WTC11 (cell line): ENCODE data around the gene CBFA2T2. TPM values are rescaled to one million over a fixed set of nuclear protein-coding genes. Genes with fewer than 3 reads are reported as not detected.

Experiments used
- ATF1 ChIP-seq: sonication (generic); formaldehyde crosslinking; IDR thresholded peaks from 2 replicates; pipeline ENCODE4 v1.8.1; 2023; ENCODE audit warnings: mild to moderate bottlenecking, moderate library complexity, missing genetic modification reagents
- CBFB ChIP-seq: sonication (generic); formaldehyde crosslinking; IDR thresholded peaks from 2 replicates; pipeline ENCODE4 v1.8.1; 2022; ENCODE audit warnings: mild to moderate bottlenecking, low read depth, missing genetic modification reagents
- ELF4 ChIP-seq: sonication (generic); formaldehyde crosslinking; IDR thresholded peaks from 2 replicates; pipeline ENCODE4 v1.8.1; 2022; ENCODE audit warnings: low read depth, mild to moderate bottlenecking, moderate library complexity, missing genetic modification reagents
- EMX1 ChIP-seq: fragments of 250-450 bp; sonication (Bioruptor Pico); IDR thresholded peaks from 2 replicates; pipeline ENCODE4 v1.8.0; 2021; ENCODE audit warnings: mild to moderate bottlenecking
- ETV6 ChIP-seq: sonication (generic); formaldehyde crosslinking; IDR thresholded peaks from 2 replicates; pipeline ENCODE4 v1.8.1; 2022; ENCODE audit warnings: mild to moderate bottlenecking, missing genetic modification reagents
- FOXJ3 ChIP-seq: sonication (generic); formaldehyde crosslinking; IDR thresholded peaks from 2 replicates; pipeline ENCODE4 v1.9.0; 2021; ENCODE audit warnings: missing genetic modification reagents, mild to moderate bottlenecking, borderline replicate concordance
- FOXK1 ChIP-seq: sonication (generic); formaldehyde crosslinking; IDR thresholded peaks from 2 replicates; pipeline ENCODE4 v1.8.0; 2022; ENCODE audit warnings: mild to moderate bottlenecking, moderate library complexity, missing genetic modification reagents
- GABPB1 ChIP-seq: sonication (generic); formaldehyde crosslinking; IDR thresholded peaks from 2 replicates; pipeline ENCODE4 v1.8.1; 2023; ENCODE audit warnings: mild to moderate bottlenecking, missing genetic modification reagents
- GRHL2 ChIP-seq: fragments of 250-450 bp; sonication (Bioruptor Pico); IDR thresholded peaks from 2 replicates; pipeline ENCODE4 v1.8.0; 2022; ENCODE audit warnings: mild to moderate bottlenecking, moderate library complexity; ENCODE audit not compliant: insufficient replicate concordance, severe bottlenecking
- GTF2I ChIP-seq: fragments of 250-450 bp; sonication (Bioruptor Pico); conservative IDR thresholded peaks from 2 replicates; pipeline ENCODE4 v1.4.0; 2021; ENCODE audit warnings: mild to moderate bottlenecking
- JAZF1 ChIP-seq: fragments of 250-450 bp; sonication (Bioruptor Pico); IDR thresholded peaks from 2 replicates; pipeline ENCODE4 v1.9.0; 2021; ENCODE audit warnings: moderate library complexity, mild to moderate bottlenecking, inconsistent platforms
- NFATC4 ChIP-seq: fragments of 250-450 bp; sonication (Bioruptor Pico); IDR thresholded peaks from 2 replicates; pipeline ENCODE4 v1.9.0; 2021; ENCODE audit warnings: mild to moderate bottlenecking
- NR1H2 ChIP-seq: sonication (generic); formaldehyde crosslinking; IDR thresholded peaks from 2 replicates; pipeline ENCODE4 v1.9.0; 2021; ENCODE audit warnings: mild to moderate bottlenecking, moderate library complexity, missing genetic modification reagents
- NR2C2 ChIP-seq: sonication (generic); formaldehyde crosslinking; IDR thresholded peaks from 2 replicates; pipeline ENCODE4 v1.8.0; 2022; ENCODE audit warnings: mild to moderate bottlenecking, missing genetic modification reagents
- SMAD3 ChIP-seq: sonication (generic); formaldehyde crosslinking; IDR thresholded peaks from 2 replicates; pipeline ENCODE4 v1.8.0; 2022; ENCODE audit warnings: missing genetic modification reagents, mild to moderate bottlenecking, borderline replicate concordance
- SP1 ChIP-seq: sonication (generic); formaldehyde crosslinking; conservative IDR thresholded peaks from 2 replicates; pipeline ENCODE4 v1.8.1; 2022; ENCODE audit warnings: missing genetic modification reagents
- TCF7 ChIP-seq: sonication (generic); formaldehyde crosslinking; IDR thresholded peaks from 2 replicates; pipeline ENCODE4 v1.8.0; 2022; ENCODE audit warnings: mild to moderate bottlenecking, low read depth, missing genetic modification reagents, moderate library complexity
- TEAD1 ChIP-seq: sonication (generic); formaldehyde crosslinking; IDR thresholded peaks from 2 replicates; pipeline ENCODE4 v1.8.0; 2022; ENCODE audit warnings: mild to moderate bottlenecking, missing genetic modification reagents
- ZNF138 ChIP-seq: sonication (generic); formaldehyde crosslinking; conservative IDR thresholded peaks from 2 replicates; pipeline ENCODE4 v1.8.1; 2022; ENCODE audit warnings: mild to moderate bottlenecking, moderate library complexity, missing genetic modification reagents
- ZNF232 ChIP-seq: sonication (generic); formaldehyde crosslinking; IDR thresholded peaks from 2 replicates; pipeline ENCODE4 v1.8.0; 2022; ENCODE audit warnings: mild to moderate bottlenecking, missing genetic modification reagents
- ZNF263 ChIP-seq: sonication (generic); formaldehyde crosslinking; IDR thresholded peaks from 2 replicates; pipeline ENCODE4 v1.8.1; 2022; ENCODE audit warnings: low read depth, mild to moderate bottlenecking, moderate library complexity, missing genetic modification reagents
- ZNF396 ChIP-seq: fragments of 250-450 bp; sonication (Bioruptor Pico); IDR thresholded peaks from 2 replicates; pipeline ENCODE4 v1.8.0; 2021; ENCODE audit warnings: mild to moderate bottlenecking, moderate library complexity, borderline replicate concordance
- ZNF416 ChIP-seq: fragments of 250-450 bp; sonication (Bioruptor Pico); IDR thresholded peaks from 2 replicates; pipeline ENCODE4 v1.9.0; 2021; ENCODE audit warnings: mild to moderate bottlenecking, inconsistent platforms
- ZNF671 ChIP-seq: fragments of 250-450 bp; sonication (Bioruptor Pico); IDR thresholded peaks from 2 replicates; pipeline ENCODE4 v1.8.0; 2021; ENCODE audit warnings: mild to moderate bottlenecking
- total RNA-seq: library from RNA; stranded (reverse); gene quantifications from 3 replicates; pipeline ENCODE4 v1.2.3, GENCODE V29; 2021
- TF ChIP-seq, protein P1 (sequence below): sonication (generic); formaldehyde crosslinking; IDR thresholded peaks from 2 replicates; pipeline ENCODE4 v1.8.1; 2022; ENCODE audit warnings: low read depth, mild to moderate bottlenecking, moderate library complexity, missing genetic modification reagents, borderline replicate concordance
- TF ChIP-seq, protein P2 (sequence below): sonication (generic); formaldehyde crosslinking; IDR thresholded peaks from 2 replicates; pipeline ENCODE4 v1.8.1; 2023; ENCODE audit warnings: mild to moderate bottlenecking, moderate library complexity, missing genetic modification reagents
- TF ChIP-seq, protein P3 (sequence below): fragments of 250-450 bp; sonication (Bioruptor Pico); IDR thresholded peaks from 2 replicates; pipeline ENCODE4 v1.9.0; 2021; ENCODE audit warnings: mild to moderate bottlenecking
- TF ChIP-seq, protein P4 (sequence below): sonication (generic); formaldehyde crosslinking; IDR thresholded peaks from 2 replicates; pipeline ENCODE4 v1.8.1; 2022; ENCODE audit warnings: mild to moderate bottlenecking, moderate library complexity, missing genetic modification reagents
- TF ChIP-seq, protein P5 (sequence below): sonication (generic); formaldehyde crosslinking; IDR thresholded peaks from 2 replicates; pipeline ENCODE4 v1.8.0; 2022; ENCODE audit warnings: mild to moderate bottlenecking, missing genetic modification reagents
- TF ChIP-seq, protein P6 (sequence below): sonication (generic); formaldehyde crosslinking; IDR thresholded peaks from 2 replicates; pipeline ENCODE4 v1.8.1; 2023; ENCODE audit warnings: mild to moderate bottlenecking, missing genetic modification reagents, borderline replicate concordance
- TF ChIP-seq, protein P7 (sequence below): fragments of 250-450 bp; sonication (Bioruptor Pico); IDR thresholded peaks from 2 replicates; pipeline ENCODE4 v1.8.0; 2021; ENCODE audit warnings: mild to moderate bottlenecking

CBFA2T2 gene
- total RNA-seq, 1 experiment from 2014 or later: 22.1 TPM

DNA sequence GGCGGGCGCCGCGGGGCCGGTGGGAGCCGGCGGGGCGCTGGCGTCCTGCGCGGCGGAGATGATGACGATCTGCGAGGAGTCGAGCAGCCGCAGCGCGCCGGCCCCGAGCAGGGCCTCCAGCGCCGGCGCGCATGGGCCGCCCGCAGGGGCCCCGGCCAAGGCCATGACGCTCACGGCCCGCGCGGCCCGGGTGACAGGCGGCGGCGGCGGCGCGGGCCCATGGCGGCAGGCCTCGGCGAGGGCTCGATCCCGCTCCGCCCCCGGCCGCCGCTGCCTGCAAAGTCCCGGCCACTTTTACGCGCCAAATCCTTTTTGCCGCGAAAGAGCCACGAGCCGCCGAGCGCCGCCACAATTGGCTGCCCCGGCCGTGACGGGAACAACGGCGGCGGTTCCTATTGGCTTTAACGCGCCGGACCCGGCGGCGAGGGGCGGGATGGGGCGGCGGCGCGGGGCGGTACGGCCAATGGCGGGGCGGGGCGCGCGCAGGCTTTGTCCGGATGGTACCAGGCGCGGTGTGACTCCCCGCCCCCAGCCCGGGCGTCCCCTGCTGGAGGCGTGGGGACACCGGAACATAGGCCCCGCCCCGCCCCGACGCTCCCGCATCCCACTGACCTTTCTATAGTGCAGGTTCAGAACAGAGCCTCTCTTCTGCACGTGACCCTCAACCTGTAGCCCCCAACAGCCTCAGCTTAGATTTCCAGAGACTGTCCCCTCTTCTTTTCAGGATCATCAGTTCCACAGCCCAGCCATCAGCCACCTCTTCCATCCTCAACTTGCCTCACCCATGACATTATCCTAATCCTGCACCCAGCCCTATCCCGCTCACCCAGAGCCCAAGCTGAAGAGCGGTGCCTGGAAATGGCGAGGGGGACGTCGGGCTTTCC lies 196.4 kb downstream of the CBFA2T2 start, which contains the start of gene E2F1 (continued):
- TF ChIP-seq, protein P1, sequence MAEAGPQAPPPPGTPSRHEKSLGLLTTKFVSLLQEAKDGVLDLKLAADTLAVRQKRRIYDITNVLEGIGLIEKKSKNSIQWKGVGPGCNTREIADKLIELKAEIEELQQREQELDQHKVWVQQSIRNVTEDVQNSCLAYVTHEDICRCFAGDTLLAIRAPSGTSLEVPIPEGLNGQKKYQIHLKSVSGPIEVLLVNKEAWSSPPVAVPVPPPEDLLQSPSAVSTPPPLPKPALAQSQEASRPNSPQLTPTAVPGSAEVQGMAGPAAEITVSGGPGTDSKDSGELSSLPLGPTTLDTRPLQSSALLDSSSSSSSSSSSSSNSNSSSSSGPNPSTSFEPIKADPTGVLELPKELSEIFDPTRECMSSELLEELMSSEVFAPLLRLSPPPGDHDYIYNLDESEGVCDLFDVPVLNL (CRISPR knock-in tag): peak; percentile 72; the same call in 1 of the 2 replicates
- TF ChIP-seq ZNF263 (CRISPR knock-in tag): no peak
- no peak for TF ChIP-seq TCF7 (CRISPR knock-in tag)
- TF ChIP-seq, protein P2, sequence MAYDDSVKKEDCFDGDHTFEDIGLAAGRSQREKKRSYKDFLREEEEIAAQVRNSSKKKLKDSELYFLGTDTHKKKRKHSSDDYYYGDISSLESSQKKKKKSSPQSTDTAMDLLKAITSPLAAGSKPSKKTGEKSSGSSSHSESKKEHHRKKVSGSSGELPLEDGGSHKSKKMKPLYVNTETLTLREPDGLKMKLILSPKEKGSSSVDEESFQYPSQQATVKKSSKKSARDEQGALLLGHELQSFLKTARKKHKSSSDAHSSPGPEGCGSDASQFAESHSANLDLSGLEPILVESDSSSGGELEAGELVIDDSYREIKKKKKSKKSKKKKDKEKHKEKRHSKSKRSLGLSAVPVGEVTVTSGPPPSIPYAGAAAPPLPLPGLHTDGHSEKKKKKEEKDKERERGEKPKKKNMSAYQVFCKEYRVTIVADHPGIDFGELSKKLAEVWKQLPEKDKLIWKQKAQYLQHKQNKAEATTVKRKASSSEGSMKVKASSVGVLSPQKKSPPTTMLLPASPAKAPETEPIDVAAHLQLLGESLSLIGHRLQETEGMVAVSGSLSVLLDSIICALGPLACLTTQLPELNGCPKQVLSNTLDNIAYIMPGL (CRISPR knock-in tag): 0 out of 2 replicates have a peak, but pooled peaks have one; percentile 38
- TF ChIP-seq TEAD1 (CRISPR knock-in tag): peak; percentile 85; the same call in 1 of the 2 replicates
- TF ChIP-seq NFATC4 (CRISPR knock-in tag): no peak
- TF ChIP-seq GTF2I: no peak
- no peak for TF ChIP-seq EMX1 (CRISPR knock-in tag)
- TF ChIP-seq FOXK1 (CRISPR knock-in tag): peak; percentile 81
- no peak for TF ChIP-seq ELF4 (CRISPR knock-in tag)
- TF ChIP-seq, protein P3, sequence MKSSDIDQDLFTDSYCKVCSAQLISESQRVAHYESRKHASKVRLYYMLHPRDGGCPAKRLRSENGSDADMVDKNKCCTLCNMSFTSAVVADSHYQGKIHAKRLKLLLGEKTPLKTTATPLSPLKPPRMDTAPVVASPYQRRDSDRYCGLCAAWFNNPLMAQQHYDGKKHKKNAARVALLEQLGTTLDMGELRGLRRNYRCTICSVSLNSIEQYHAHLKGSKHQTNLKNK (CRISPR knock-in tag): no peak
- TF ChIP-seq ETV6 (CRISPR knock-in tag): peak; percentile 73
- peak; percentile 83 for TF ChIP-seq GABPB1 (CRISPR knock-in tag)
- TF ChIP-seq, protein P4, sequence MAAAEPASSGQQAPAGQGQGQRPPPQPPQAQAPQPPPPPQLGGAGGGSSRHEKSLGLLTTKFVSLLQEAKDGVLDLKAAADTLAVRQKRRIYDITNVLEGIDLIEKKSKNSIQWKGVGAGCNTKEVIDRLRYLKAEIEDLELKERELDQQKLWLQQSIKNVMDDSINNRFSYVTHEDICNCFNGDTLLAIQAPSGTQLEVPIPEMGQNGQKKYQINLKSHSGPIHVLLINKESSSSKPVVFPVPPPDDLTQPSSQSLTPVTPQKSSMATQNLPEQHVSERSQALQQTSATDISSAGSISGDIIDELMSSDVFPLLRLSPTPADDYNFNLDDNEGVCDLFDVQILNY (CRISPR knock-in tag): peak; percentile 97
- TF ChIP-seq SP1 (CRISPR knock-in tag): peak; percentile 88
- TF ChIP-seq ZNF396 (CRISPR knock-in tag): no peak
- TF ChIP-seq, protein P5, sequence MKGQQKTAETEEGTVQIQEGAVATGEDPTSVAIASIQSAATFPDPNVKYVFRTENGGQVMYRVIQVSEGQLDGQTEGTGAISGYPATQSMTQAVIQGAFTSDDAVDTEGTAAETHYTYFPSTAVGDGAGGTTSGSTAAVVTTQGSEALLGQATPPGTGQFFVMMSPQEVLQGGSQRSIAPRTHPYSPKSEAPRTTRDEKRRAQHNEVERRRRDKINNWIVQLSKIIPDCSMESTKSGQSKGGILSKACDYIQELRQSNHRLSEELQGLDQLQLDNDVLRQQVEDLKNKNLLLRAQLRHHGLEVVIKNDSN (CRISPR knock-in tag): peak; percentile 77
- no peak for TF ChIP-seq FOXJ3 (CRISPR knock-in tag)
- no peak for TF ChIP-seq NR1H2 (CRISPR knock-in tag)
- TF ChIP-seq ZNF671 (CRISPR knock-in tag): no peak
- TF ChIP-seq NR2C2 (CRISPR knock-in tag): no peak
- TF ChIP-seq, protein P6, sequence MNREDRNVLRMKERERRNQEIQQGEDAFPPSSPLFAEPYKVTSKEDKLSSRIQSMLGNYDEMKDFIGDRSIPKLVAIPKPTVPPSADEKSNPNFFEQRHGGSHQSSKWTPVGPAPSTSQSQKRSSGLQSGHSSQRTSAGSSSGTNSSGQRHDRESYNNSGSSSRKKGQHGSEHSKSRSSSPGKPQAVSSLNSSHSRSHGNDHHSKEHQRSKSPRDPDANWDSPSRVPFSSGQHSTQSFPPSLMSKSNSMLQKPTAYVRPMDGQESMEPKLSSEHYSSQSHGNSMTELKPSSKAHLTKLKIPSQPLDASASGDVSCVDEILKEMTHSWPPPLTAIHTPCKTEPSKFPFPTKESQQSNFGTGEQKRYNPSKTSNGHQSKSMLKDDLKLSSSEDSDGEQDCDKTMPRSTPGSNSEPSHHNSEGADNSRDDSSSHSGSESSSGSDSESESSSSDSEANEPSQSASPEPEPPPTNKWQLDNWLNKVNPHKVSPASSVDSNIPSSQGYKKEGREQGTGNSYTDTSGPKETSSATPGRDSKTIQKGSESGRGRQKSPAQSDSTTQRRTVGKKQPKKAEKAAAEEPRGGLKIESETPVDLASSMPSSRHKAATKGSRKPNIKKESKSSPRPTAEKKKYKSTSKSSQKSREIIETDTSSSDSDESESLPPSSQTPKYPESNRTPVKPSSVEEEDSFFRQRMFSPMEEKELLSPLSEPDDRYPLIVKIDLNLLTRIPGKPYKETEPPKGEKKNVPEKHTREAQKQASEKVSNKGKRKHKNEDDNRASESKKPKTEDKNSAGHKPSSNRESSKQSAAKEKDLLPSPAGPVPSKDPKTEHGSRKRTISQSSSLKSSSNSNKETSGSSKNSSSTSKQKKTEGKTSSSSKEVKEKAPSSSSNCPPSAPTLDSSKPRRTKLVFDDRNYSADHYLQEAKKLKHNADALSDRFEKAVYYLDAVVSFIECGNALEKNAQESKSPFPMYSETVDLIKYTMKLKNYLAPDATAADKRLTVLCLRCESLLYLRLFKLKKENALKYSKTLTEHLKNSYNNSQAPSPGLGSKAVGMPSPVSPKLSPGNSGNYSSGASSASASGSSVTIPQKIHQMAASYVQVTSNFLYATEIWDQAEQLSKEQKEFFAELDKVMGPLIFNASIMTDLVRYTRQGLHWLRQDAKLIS: no peak
- TF ChIP-seq JAZF1 (CRISPR knock-in tag): no peak
- peak; percentile 83; the same call in 1 of the 2 replicates for TF ChIP-seq ZNF232
- no peak for TF ChIP-seq GRHL2 (CRISPR knock-in tag)
- no peak for TF ChIP-seq ATF1 (CRISPR knock-in tag)
- TF ChIP-seq SMAD3: peak; percentile 50; the same call in 1 of the 2 replicates
- no peak for TF ChIP-seq ZNF416 (CRISPR knock-in tag)
- no peak for TF ChIP-seq CBFB (CRISPR knock-in tag)
- no peak for TF ChIP-seq ZNF138 (CRISPR knock-in tag)
- TF ChIP-seq, protein P7, sequence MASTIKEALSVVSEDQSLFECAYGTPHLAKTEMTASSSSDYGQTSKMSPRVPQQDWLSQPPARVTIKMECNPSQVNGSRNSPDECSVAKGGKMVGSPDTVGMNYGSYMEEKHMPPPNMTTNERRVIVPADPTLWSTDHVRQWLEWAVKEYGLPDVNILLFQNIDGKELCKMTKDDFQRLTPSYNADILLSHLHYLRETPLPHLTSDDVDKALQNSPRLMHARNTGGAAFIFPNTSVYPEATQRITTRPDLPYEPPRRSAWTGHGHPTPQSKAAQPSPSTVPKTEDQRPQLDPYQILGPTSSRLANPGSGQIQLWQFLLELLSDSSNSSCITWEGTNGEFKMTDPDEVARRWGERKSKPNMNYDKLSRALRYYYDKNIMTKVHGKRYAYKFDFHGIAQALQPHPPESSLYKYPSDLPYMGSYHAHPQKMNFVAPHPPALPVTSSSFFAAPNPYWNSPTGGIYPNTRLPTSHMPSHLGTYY: no peak
